ENCODE results near the gene EVI2A. TPM values are rescaled to one million over a fixed set of nuclear protein-coding genes. Genes with fewer than 3 reads are reported as not detected.

EVI2A gene
- total and polyA plus RNA-seq, 5 donors from 2014 or later = 47.5 to 111 (median 68.0) TPM

- ATAC-seq (ENCODE audit: low read depth in 2 of 2) = no peak
Measured at GRCh38 chr17:31297090-31297489, 24.3 kb downstream of the EVI2A start, which contains the start of gene OMG. TSS of gene OMG (minus strand) at chr17:31297239. CDS start at chr17:31296331, 908 bp downstream.

DNA sequence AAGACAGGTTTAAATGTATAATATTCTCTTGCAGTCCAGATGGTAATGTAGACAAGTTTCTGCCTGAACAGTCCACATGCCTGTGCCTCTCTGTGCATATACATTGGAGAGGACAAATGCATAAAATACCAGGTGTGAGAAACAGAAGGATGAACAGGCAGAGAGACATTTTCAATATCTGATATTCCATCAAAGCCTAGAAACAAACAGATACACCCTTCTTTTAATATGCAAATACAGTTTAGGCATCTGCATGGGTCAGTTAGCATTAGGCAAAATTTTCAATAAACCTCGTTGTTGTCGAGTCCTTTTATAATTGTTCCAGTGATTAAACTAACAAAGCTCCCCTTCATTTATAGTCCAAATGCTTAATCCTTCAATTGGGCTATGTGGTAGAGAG lies 25.3 kb downstream of the EVI2A start:
- DNase-seq = no peak
- peaks cover 4 to 27% (median 16%) of the 10 kb centered on the region in 4 donors for H3K4me1 Mint-ChIP-seq
- no peaks in the 10 kb centered on the region for H3K36me3 ChIP-seq (ENCODE audit: control insufficient read depth, insufficient read depth, low read length)
- no peak overlapping the region for H3K4me3 Mint-ChIP-seq
- no peaks in the 10 kb centered on the region for H3K4me1 ChIP-seq (ENCODE audit: control insufficient read depth, insufficient read depth, low read length, poor library complexity, severe bottlenecking)
- peak overlapping the region in 1 of 3 donors; percentile 44 for H3K27ac Mint-ChIP-seq
- no peaks in the 10 kb centered on the region for H3K27me3 Mint-ChIP-seq
- no peak for ATAC-seq (ENCODE audit: low read depth in 2 of 2)
- no peaks in the 10 kb centered on the region for H3K9me3 ChIP-seq (ENCODE audit: control insufficient read depth in 2 of 2, low read length in 2 of 2)
- no peaks in the 10 kb centered on the region for H3K36me3 Mint-ChIP-seq
- H3K27me3 ChIP-seq (ENCODE audit: control insufficient read depth, insufficient read depth, low read length) = no peaks in the 10 kb centered on the region
- no peak overlapping the region for H3K27ac ChIP-seq (ENCODE audit: insufficient read depth, low read length, poor library complexity, severe bottlenecking)
- H3K4me3 ChIP-seq (ENCODE audit: low read depth, low read length) = no peak overlapping the region
- H3K9me3 Mint-ChIP-seq = no peaks in the 10 kb centered on the region

More at GRCh38 chr17:31297090-31297489, 24.3 kb downstream of the EVI2A start, which contains the start of gene OMG:
- H3K27ac Mint-ChIP-seq = no peak within 1 kb of the TSS
- Histone ChIP-seq H3K4me3 (ENCODE audit: low read depth, low read length) (no peak within 1 kb of the TSS), H3K36me3 (ENCODE audit: control insufficient read depth, insufficient read depth, low read length) (no peaks in the 10 kb centered on the region), H3K27me3 (ENCODE audit: control insufficient read depth, insufficient read depth, low read length) (no peaks in the 10 kb centered on the region), H3K4me1 (ENCODE audit: control insufficient read depth, insufficient read depth, low read length, poor library complexity, severe bottlenecking) (no peaks in the 10 kb centered on the region), H3K27ac (ENCODE audit: insufficient read depth, low read length, poor library complexity, severe bottlenecking) (no peak within 1 kb of the TSS), H3K9me3 (ENCODE audit: control insufficient read depth in 2 of 2, low read length in 2 of 2) (no peaks in the 10 kb centered on the region)
- no peaks in the 10 kb centered on the region for H3K36me3 Mint-ChIP-seq
- no peak within 1 kb of the TSS for H3K4me3 Mint-ChIP-seq
- H3K4me1 Mint-ChIP-seq = peaks cover 10 to 34% (median 19%) of the 10 kb centered on the region in 4 donors
- H3K27me3 Mint-ChIP-seq = no peaks in the 10 kb centered on the region
- no peaks in the 10 kb centered on the region for H3K9me3 Mint-ChIP-seq
- no peak for DNase-seq

DNA sequence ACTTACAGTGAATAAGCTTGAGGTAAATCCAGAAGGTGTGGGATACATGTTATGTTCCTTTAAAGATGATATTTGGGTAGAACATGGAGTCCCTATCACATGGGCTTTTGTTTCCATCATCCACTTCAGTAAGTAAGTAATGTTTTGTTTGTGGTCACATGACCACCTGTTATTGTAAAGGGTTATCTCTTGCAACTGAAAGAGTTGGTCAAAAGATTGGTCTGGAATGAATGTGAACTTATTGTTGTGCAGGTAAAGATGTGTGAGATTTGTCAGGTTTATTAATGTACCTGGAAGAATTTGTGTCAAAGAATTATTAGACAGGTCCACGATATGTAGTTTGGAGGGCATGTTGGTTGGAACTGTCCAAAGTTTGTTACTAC lies 25.9 kb downstream of the EVI2A start:
- no peak for ATAC-seq (ENCODE audit: low read depth in 2 of 2)
- H3K36me3 ChIP-seq (ENCODE audit: control insufficient read depth, insufficient read depth, low read length) = no peaks in the 10 kb centered on the region
- no peaks in the 10 kb centered on the region for H3K27me3 ChIP-seq (ENCODE audit: control insufficient read depth, insufficient read depth, low read length)
- H3K27ac ChIP-seq (ENCODE audit: insufficient read depth, low read length, poor library complexity, severe bottlenecking) = no peak overlapping the region
- DNase-seq = no peak
- H3K4me3 ChIP-seq (ENCODE audit: low read depth, low read length) = no peak overlapping the region
- no peaks in the 10 kb centered on the region for H3K4me1 ChIP-seq (ENCODE audit: control insufficient read depth, insufficient read depth, low read length, poor library complexity, severe bottlenecking)
- Mint-ChIP-seq H3K9me3 (no peaks in the 10 kb centered on the region), H3K4me1 (peaks cover 4 to 21% (median 11%) of the 10 kb centered on the region in 4 donors), H3K4me3 (no peak overlapping the region), H3K36me3 (no peaks in the 10 kb centered on the region), H3K27me3 (no peaks in the 10 kb centered on the region), H3K27ac (peak overlapping the region in 1 of 3 donors; percentile 44)
- no peaks in the 10 kb centered on the region for H3K9me3 ChIP-seq (ENCODE audit: control insufficient read depth in 2 of 2, low read length in 2 of 2)

DNA sequence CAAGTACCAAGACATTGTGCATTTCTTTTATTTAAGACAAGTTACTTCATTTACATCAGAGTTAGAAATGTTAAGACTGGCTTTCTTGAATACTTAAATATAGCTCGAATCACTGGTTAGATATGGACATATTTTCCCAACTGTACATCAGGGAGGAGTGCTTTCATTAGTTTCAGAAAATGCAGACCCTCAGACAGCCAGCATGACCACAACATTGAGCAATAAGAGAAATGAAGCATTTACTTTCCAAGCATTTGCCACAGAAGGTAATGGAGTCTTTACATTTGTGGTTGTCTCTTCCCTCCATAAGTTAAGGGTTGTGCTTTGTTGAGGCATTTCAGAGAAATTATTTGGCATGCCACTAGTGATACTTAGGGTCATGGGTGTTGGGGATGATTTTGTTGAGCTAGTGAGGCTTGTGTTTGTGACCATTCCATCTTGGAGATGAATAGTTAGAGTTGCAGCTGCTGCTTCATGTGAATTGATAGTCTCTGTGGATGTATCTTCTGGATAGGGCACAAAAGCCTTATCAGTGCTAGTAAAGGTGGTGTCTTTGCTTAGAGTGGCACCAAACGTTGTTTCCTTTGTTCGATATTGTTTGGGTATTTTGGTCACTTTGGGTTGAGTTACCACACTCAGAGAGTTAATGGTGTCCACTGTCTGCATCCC lies 26.5 kb downstream of the EVI2A start:
- no peaks in the 10 kb centered on the region for H3K36me3 Mint-ChIP-seq
- H3K4me1 ChIP-seq (ENCODE audit: control insufficient read depth, insufficient read depth, low read length, poor library complexity, severe bottlenecking) = no peaks in the 10 kb centered on the region
- no peaks in the 10 kb centered on the region for H3K27me3 ChIP-seq (ENCODE audit: control insufficient read depth, insufficient read depth, low read length)
- H3K36me3 ChIP-seq (ENCODE audit: control insufficient read depth, insufficient read depth, low read length) = no peaks in the 10 kb centered on the region
- H3K27ac ChIP-seq (ENCODE audit: insufficient read depth, low read length, poor library complexity, severe bottlenecking) = no peak overlapping the region
- H3K9me3 ChIP-seq (ENCODE audit: control insufficient read depth in 2 of 2, low read length in 2 of 2) = no peaks in the 10 kb centered on the region
- peaks cover 10 to 22% (median 13%) of the 10 kb centered on the region in 4 donors for H3K4me1 Mint-ChIP-seq
- no peak for DNase-seq
- H3K27me3 Mint-ChIP-seq = no peaks in the 10 kb centered on the region
- peak overlapping the region in 1 of 3 donors; percentile 44 for H3K27ac Mint-ChIP-seq
- H3K4me3 Mint-ChIP-seq = no peak overlapping the region
- no peak for ATAC-seq (ENCODE audit: low read depth in 2 of 2)
- no peaks in the 10 kb centered on the region for H3K9me3 Mint-ChIP-seq
- H3K4me3 ChIP-seq (ENCODE audit: low read depth, low read length) = no peak overlapping the region

DNA sequence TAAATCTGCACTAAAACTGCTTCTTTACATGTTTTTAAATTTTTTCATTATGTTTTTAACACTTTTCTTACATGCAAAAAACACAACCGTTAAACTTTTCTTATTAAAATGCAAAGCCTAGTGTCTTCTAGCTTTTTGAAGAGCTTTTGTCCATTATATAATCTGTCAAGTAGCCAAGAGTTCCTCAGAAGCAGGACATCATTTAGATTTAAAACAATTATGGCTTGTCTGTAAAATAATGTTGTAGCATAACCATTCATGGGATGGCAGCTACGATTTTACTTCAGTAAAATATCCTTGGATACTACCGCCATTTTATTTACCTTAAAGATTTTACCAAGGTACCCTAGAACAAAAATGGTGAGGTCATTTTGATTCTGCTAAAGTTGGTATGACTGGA lies 27.2 kb downstream of the EVI2A start:
- ATAC-seq (ENCODE audit: low read depth in 2 of 2) = no peak
- no peaks in the 10 kb centered on the region for H3K36me3 ChIP-seq (ENCODE audit: control insufficient read depth, insufficient read depth, low read length)

GRCh38 chr17:31293581-31293980 lies 27.8 kb downstream of the EVI2A start:
- DNase-seq = no peak
- no peaks in the 10 kb centered on the region for H3K36me3 Mint-ChIP-seq
- no peaks in the 10 kb centered on the region for H3K4me1 ChIP-seq (ENCODE audit: control insufficient read depth, insufficient read depth, low read length, poor library complexity, severe bottlenecking)
- no peaks in the 10 kb centered on the region for H3K9me3 ChIP-seq (ENCODE audit: control insufficient read depth in 2 of 2, low read length in 2 of 2)
- no peak overlapping the region for H3K27ac ChIP-seq (ENCODE audit: insufficient read depth, low read length, poor library complexity, severe bottlenecking)
- no peak overlapping the region for H3K4me3 ChIP-seq (ENCODE audit: low read depth, low read length)
- no peaks in the 10 kb centered on the region for H3K9me3 Mint-ChIP-seq
- ATAC-seq (ENCODE audit: low read depth in 2 of 2) = no peak
- no peak overlapping the region for H3K4me3 Mint-ChIP-seq
- peaks cover 14 to 21% (median 16%) of the 10 kb centered on the region in 4 donors for H3K4me1 Mint-ChIP-seq
- H3K36me3 ChIP-seq (ENCODE audit: control insufficient read depth, insufficient read depth, low read length) = no peaks in the 10 kb centered on the region
- no peaks in the 10 kb centered on the region for H3K27me3 Mint-ChIP-seq
- no peak overlapping the region for H3K27ac Mint-ChIP-seq
- no peaks in the 10 kb centered on the region for H3K27me3 ChIP-seq (ENCODE audit: control insufficient read depth, insufficient read depth, low read length)

More for the DNA sequence above, 27.2 kb downstream of the EVI2A start:
- H3K4me1 ChIP-seq (ENCODE audit: control insufficient read depth, insufficient read depth, low read length, poor library complexity, severe bottlenecking) = no peaks in the 10 kb centered on the region
- no peaks in the 10 kb centered on the region for H3K36me3 Mint-ChIP-seq
- DNase-seq = no peak
- H3K9me3 ChIP-seq (ENCODE audit: control insufficient read depth in 2 of 2, low read length in 2 of 2) = no peaks in the 10 kb centered on the region
- H3K27me3 Mint-ChIP-seq = no peaks in the 10 kb centered on the region
- no peak overlapping the region for H3K4me3 Mint-ChIP-seq
- H3K4me3 ChIP-seq (ENCODE audit: low read depth, low read length) = no peak overlapping the region
- no peaks in the 10 kb centered on the region for H3K27me3 ChIP-seq (ENCODE audit: control insufficient read depth, insufficient read depth, low read length)
- H3K9me3 Mint-ChIP-seq = no peaks in the 10 kb centered on the region
- H3K27ac Mint-ChIP-seq = no peak overlapping the region
- peaks cover 8 to 17% (median 10%) of the 10 kb centered on the region in 4 donors for H3K4me1 Mint-ChIP-seq
- H3K27ac ChIP-seq (ENCODE audit: insufficient read depth, low read length, poor library complexity, severe bottlenecking) = no peak overlapping the region

DNA sequence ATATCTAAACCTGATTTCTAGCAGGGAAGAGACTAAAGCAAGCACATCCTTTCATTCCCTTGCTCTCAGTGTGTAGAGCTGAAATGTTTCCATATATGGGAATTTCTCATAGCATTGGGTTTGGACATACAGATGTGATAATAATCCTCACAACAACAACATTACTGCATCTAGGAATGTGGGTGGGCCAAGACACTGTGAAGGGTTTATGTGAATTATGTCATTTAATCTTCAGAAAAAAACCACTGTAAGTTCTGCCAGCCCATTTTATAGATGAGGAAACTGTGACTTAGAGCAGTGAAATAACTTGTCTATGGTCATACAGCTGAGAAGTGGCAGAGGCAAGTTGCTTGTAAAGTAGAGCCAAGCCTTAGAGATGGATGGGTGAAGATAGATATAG lies 29.6 kb downstream of the EVI2A start:
- peaks cover 14 to 31% (median 25%) of the 10 kb centered on the region in 4 donors for H3K4me1 Mint-ChIP-seq
- no peaks in the 10 kb centered on the region for H3K36me3 ChIP-seq (ENCODE audit: control insufficient read depth, insufficient read depth, low read length)
- H3K4me3 ChIP-seq (ENCODE audit: low read depth, low read length) = no peak overlapping the region
- no peaks in the 10 kb centered on the region for H3K27me3 ChIP-seq (ENCODE audit: control insufficient read depth, insufficient read depth, low read length)
- H3K27ac ChIP-seq (ENCODE audit: insufficient read depth, low read length, poor library complexity, severe bottlenecking) = no peak overlapping the region
- no peak overlapping the region for H3K27ac Mint-ChIP-seq
- no peak for ATAC-seq (ENCODE audit: low read depth in 2 of 2)
- DNase-seq = no peak
- H3K9me3 ChIP-seq (ENCODE audit: control insufficient read depth in 2 of 2, low read length in 2 of 2) = no peaks in the 10 kb centered on the region
- no peaks in the 10 kb centered on the region for H3K36me3 Mint-ChIP-seq
- no peaks in the 10 kb centered on the region for H3K9me3 Mint-ChIP-seq
- H3K27me3 Mint-ChIP-seq = no peaks in the 10 kb centered on the region
- no peak overlapping the region for H3K4me3 Mint-ChIP-seq
- H3K4me1 ChIP-seq (ENCODE audit: control insufficient read depth, insufficient read depth, low read length, poor library complexity, severe bottlenecking) = no peaks in the 10 kb centered on the region

GRCh38 chr17:31289790-31290189 lies 31.6 kb downstream of the EVI2A start:
- H3K9me3 Mint-ChIP-seq = no peaks in the 10 kb centered on the region
- H3K4me1 Mint-ChIP-seq = peaks cover 14 to 30% (median 24%) of the 10 kb centered on the region in 4 donors
- H3K27me3 ChIP-seq (ENCODE audit: control insufficient read depth, insufficient read depth, low read length) = no peaks in the 10 kb centered on the region
- no peaks in the 10 kb centered on the region for H3K36me3 Mint-ChIP-seq
- H3K4me1 ChIP-seq (ENCODE audit: control insufficient read depth, insufficient read depth, low read length, poor library complexity, severe bottlenecking) = no peaks in the 10 kb centered on the region
- H3K27me3 Mint-ChIP-seq = no peaks in the 10 kb centered on the region
- H3K27ac ChIP-seq (ENCODE audit: insufficient read depth, low read length, poor library complexity, severe bottlenecking) = no peak overlapping the region
- H3K9me3 ChIP-seq (ENCODE audit: control insufficient read depth in 2 of 2, low read length in 2 of 2) = no peaks in the 10 kb centered on the region
- H3K4me3 Mint-ChIP-seq = no peak overlapping the region
- ATAC-seq (ENCODE audit: low read depth in 2 of 2) (no peak), DNase-seq (no peak)
- H3K36me3 ChIP-seq (ENCODE audit: control insufficient read depth, insufficient read depth, low read length) = no peaks in the 10 kb centered on the region
- peak overlapping the region; percentile 32 for H3K4me3 ChIP-seq (ENCODE audit: low read depth, low read length)
- H3K27ac Mint-ChIP-seq = no peak overlapping the region

All from CD4-positive, CD25-positive, alpha-beta regulatory T cell (primary cell).